Upper lobe of left lung (tissue), 4 donors: Measurements from ENCODE around the gene MEGF6.

Experiments
- EP300 ChIP-seq, 4 donors: sonication (generic); formaldehyde crosslinking; IDR thresholded peaks; one replicate each; pipeline ENCODE4 v1.5.1; 2017; ENCODE audit warnings: antibody characterized with exemption in 4 of 4, control low read depth in 2 of 4
- POLR2A ChIP-seq, 4 donors: fragments of 450-650 bp; IDR thresholded peaks; one replicate each; pipeline ENCODE4 v1.5.1; 2016 to 2017; ENCODE audit warnings: antibody characterized with exemption in 4 of 4, mild to moderate bottlenecking in 2 of 4
- POLR2AphosphoS5 ChIP-seq, 2 donors: sonication (generic); formaldehyde crosslinking; IDR thresholded peaks; one replicate each; pipeline ENCODE4 v1.5.1; 2017; ENCODE audit warnings: antibody characterized with exemption in 2 of 2
- TF ChIP-seq, protein P1 (sequence below), 6 experiments: fragments of 450-650 bp in 4 of 6; fragments of 200-600 bp in 2 of 6; sonication (generic) in 2 of 6; IDR thresholded peaks; one replicate each; pipeline ENCODE4 v1.5.1; 2016 to 2019; ENCODE audit warnings: antibody characterized with exemption in 6 of 6

DNA sequence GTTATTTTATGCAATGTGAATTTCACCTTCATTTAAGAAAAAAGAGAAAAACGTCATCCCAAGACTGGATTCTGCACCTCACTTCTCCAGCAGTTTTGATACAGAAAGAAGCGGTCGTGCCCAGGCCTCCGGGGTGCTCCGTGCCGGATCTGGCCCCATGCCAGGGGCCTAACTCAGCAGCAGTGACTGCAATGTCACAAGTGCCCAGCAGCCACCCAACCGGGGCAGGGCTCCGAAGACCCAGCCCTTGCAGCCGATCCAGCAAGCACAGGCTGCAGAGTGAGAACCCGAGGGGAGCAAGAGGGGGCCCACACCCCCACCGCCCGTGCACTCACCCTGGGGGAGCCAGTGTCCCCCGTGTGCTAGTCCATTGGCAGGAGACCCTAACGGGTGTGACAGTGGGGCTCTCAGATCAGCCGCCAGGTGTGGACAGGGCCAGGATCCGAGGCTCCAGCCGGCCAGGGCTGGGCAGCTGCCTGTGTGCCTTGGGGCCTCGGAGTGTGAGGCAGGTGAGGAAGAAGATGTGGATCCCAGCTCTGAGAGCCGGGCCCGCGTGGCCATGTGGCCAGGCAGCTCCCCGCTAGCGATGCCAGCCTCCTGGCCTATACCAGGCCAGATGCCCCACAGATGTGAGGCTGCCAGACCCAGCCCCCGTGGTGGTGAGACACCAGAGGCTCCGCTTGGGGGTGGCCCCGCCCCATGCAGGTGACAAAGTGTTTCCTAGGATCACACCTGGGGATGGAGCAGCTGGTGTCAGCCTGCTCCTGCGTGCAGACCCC, 60.6 kb downstream of the MEGF6 start:
- TF ChIP-seq POLR2A (IDR thresholded peaks at IDR 0.05) (no peak), EP300 (IDR thresholded peaks at IDR 0.05) (no peak), POLR2AphosphoS5 (IDR thresholded peaks at IDR 0.05) (no peak)
- TF ChIP-seq, protein P1, sequence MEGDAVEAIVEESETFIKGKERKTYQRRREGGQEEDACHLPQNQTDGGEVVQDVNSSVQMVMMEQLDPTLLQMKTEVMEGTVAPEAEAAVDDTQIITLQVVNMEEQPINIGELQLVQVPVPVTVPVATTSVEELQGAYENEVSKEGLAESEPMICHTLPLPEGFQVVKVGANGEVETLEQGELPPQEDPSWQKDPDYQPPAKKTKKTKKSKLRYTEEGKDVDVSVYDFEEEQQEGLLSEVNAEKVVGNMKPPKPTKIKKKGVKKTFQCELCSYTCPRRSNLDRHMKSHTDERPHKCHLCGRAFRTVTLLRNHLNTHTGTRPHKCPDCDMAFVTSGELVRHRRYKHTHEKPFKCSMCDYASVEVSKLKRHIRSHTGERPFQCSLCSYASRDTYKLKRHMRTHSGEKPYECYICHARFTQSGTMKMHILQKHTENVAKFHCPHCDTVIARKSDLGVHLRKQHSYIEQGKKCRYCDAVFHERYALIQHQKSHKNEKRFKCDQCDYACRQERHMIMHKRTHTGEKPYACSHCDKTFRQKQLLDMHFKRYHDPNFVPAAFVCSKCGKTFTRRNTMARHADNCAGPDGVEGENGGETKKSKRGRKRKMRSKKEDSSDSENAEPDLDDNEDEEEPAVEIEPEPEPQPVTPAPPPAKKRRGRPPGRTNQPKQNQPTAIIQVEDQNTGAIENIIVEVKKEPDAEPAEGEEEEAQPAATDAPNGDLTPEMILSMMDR (IDR thresholded peaks at IDR 0.05): no peak
